ELF-1 (cell line): ENCODE data around the gene SYT3.

Source experiments
- DNase-seq: peaks from one replicate; pipeline ENCODE4 v3.0.0-alpha.2; 2016; ENCODE audit warnings: low read depth, low spot score

SYT3 gene

GRCh38 chr19:50662651-50663481 lies 23.2 kb upstream of the SYT3 start:
- DNase-seq = no peak

- no peak for DNase-seq
These were observed 22.3 kb upstream of the SYT3 start for GRCh38 chr19:50661766-50662650.

GRCh38 chr19:50661023-50661422 lies 21.3 kb upstream of the SYT3 start:
- DNase-seq = no peak

GRCh38 chr19:50660088-50660366 lies 20.3 kb upstream of the SYT3 start:
- no peak for DNase-seq

- no peak for DNase-seq
These were observed 19.8 kb upstream of the SYT3 start for GRCh38 chr19:50659318-50660087.

GRCh38 chr19:50658441-50659317 lies 19.0 kb upstream of the SYT3 start:
- peak; percentile 94 for DNase-seq

- peak; percentile 99 for DNase-seq
These were observed 18.2 kb upstream of the SYT3 start for GRCh38 chr19:50657712-50658440.

GRCh38 chr19:50657222-50657669 lies 17.6 kb upstream of the SYT3 start:
- no peak for DNase-seq

- no peak for DNase-seq
These were observed 15.2 kb upstream of the SYT3 start for GRCh38 chr19:50654882-50655281.

- DNase-seq = no peak
These were observed 13.0 kb upstream of the SYT3 start for GRCh38 chr19:50652722-50653121.

- DNase-seq = no peak
These were observed 11.5 kb upstream of the SYT3 start for GRCh38 chr19:50651174-50651573.

- DNase-seq = peak; percentile 82
These were observed 10.0 kb upstream of the SYT3 start, which contains the start of gene C19orf81 for GRCh38 chr19:50649433-50650391. C19orf81 (plus strand) TSS chr19:50649445; CDS start chr19:50649445, 0 bp downstream.

- no peak for DNase-seq
These were observed 9.0 kb upstream of the SYT3 start for GRCh38 chr19:50648659-50649058.

GRCh38 chr19:50647879-50648615 lies 8.4 kb upstream of the SYT3 start:
- DNase-seq = no peak

- no peak for DNase-seq
These were observed 6.6 kb upstream of the SYT3 start for GRCh38 chr19:50646074-50646807.

- no peak for DNase-seq
These were observed 5.4 kb upstream of the SYT3 start for GRCh38 chr19:50645107-50645506.

- DNase-seq = no peak
These were observed 4.7 kb upstream of the SYT3 start for GRCh38 chr19:50644315-50644915.
